Measurements from ENCODE around the gene KSR2.
"Not testable (repeated sequence)": the region's sequence is repeated elsewhere in the genome, so short reads cannot be mapped to it uniquely, and the experiment has no call there.

KSR2 gene

GRCh38 chr12:117743761-117744160 is 225.0 kb downstream of the KSR2 start:
- no peak for DNase-seq

DNA sequence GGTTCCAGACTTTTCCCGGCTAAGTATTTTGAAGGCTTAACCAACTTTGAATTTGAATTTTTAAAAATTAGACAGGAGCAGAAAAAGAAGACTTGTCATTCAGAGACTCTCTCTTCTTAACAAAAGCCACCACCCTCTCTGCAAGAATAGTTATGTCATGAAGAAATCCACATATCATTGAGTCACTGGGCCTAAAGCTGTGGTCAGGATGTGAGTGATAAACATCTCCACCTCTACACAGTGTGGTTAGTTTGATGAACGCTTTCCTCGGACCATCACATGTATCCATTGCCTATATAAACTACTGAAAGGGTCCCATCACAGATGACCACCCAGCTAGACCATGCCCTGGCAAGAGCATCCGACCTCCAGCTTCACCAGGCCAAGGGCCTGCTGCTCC is 226.1 kb downstream of the KSR2 start:
- DNase-seq = no peak

DNA sequence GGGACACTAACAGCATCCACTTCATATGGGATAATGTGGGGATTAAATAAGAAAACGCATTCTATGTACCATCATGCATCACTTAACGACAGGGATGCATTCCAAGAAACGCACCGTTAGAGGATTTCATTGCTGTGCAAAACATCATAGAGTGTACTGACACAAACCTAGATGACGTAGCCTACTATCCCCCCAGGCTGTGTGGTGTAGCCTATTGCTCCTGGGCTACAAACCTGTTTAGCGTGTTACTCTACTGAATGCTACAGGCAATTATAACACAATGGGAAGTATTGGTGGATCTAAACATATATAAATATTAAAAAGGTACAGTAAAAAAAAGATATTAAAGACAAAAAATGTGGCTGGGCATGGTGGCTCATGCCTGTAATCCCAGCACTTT is 230.6 kb downstream of the KSR2 start:
- DNase-seq = no peak

DNA sequence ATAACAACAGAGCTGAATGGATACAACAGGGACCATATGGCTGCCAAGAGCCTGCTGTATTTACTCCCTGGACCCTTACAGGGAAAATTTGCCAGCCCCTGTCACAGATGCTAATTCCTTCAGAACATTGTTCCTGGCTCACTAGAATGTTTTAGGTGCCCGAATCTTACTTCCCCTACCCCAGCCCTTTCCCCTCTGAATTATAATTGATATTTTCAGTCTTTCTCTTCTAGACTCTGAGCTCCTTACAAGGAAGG is 235.3 kb downstream of the KSR2 start:
- no peak for DNase-seq

GRCh38 chr12:117732761-117733548 is 235.8 kb downstream of the KSR2 start:
- DNase-seq = no peak

DNA sequence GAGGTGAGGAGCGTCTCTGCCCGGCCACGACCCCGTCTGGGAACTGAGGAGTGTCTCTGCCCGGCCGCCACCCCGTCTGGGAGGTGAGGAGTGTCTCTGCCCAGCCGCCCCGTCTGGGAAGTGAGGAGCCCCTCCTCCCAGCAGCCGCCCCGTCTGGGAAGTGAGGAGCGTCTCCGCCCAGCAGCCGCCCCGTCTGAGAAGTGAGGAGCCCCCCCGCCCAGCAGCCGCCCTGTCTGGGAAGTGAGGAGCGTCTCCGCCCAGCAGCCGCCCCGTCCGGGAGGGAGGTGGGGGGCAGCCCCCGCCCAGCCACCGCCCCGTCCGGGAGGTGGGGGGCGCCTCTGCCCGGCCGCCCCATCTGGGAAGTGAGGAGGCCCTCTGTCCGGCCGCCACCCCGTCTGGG is 237.7 kb downstream of the KSR2 start:
- not testable (repeated sequence) for DNase-seq

GRCh38 chr12:117727301-117727700 is 241.5 kb downstream of the KSR2 start:
- no peak for DNase-seq

GRCh38 chr12:117724543-117724942 is 244.2 kb downstream of the KSR2 start:
- no peak for DNase-seq

GRCh38 chr12:117718559-117718958 is 250.2 kb downstream of the KSR2 start:
- DNase-seq = no peak

GRCh38 chr12:117718141-117718540 is 250.6 kb downstream of the KSR2 start:
- DNase-seq = no peak

GRCh38 chr12:117714203-117714602 is 254.6 kb downstream of the KSR2 start:
- no peak for DNase-seq

GRCh38 chr12:117710121-117710520 is 258.7 kb downstream of the KSR2 start:
- no peak for DNase-seq

DNA sequence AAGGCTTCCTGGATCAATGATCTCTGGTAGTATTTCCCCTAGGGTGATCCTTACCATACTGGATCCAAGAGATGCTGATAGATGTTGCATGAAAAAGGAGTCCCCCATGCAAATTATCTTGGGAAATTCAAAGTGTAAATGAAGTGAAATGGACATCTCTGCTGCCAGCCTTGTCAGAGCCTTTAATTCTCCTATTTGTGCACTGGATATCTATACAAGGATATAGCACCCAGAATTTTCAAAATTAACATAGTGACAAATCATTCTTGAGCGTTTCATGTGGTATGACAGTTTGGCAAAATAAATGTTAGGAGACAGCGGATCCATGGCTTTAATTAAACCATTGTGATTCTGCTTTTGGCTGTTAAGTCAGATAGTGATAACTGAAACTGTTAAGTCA is 260.9 kb downstream of the KSR2 start:
- no peak for DNase-seq

DNA sequence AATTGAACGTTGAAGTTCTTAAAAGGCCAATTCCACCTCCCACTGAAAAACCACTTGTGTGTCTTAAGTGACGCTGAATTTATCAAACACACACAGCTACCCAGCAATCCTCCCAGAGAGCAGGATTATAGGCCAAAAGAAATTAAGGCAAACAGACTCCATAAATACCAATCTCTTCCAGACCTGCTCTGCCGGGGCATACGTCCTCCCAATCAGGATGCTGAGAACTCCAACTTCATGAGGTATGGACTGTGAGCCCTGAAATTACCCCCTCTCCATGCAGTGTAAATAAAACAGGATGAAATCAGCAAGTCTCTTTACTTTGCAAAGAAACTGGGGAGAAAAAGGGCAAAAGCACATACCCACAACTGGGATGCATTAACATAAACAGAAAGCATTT is 265.2 kb downstream of the KSR2 start:
- DNase-seq = no peak

DNA sequence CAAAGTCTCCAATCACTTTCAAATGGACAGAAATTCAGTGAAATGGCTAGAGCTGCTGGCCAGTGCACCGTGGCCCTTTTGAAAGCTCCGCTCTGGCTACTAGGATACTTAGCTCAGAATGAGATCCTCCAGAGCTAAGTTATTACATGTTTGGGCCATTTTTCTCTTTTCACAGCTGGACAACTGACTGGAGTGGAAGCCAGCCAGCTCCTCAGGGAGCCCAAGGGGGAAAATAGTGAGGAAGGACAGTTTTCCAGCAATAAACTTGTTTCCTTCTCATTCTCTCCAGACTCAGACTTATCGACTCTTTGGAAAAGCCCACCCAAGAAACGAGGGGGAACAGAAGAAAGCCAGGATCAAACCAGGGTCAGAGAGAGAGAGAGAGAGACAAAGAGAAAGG is 266.0 kb downstream of the KSR2 start:
- DNase-seq = no peak

- DNase-seq = no peak
Observed at GRCh38 chr12:117699575-117699974, 269.2 kb downstream of the KSR2 start.

GRCh38 chr12:117699118-117699517 is 269.7 kb downstream of the KSR2 start:
- DNase-seq = no peak

GRCh38 chr12:117695956-117696355 is 272.8 kb downstream of the KSR2 start:
- no peak for DNase-seq

GRCh38 chr12:117692512-117692911 is 276.3 kb downstream of the KSR2 start:
- DNase-seq = no peak

- DNase-seq = no peak
Observed at GRCh38 chr12:117689857-117690256, 278.9 kb downstream of the KSR2 start.

DNA sequence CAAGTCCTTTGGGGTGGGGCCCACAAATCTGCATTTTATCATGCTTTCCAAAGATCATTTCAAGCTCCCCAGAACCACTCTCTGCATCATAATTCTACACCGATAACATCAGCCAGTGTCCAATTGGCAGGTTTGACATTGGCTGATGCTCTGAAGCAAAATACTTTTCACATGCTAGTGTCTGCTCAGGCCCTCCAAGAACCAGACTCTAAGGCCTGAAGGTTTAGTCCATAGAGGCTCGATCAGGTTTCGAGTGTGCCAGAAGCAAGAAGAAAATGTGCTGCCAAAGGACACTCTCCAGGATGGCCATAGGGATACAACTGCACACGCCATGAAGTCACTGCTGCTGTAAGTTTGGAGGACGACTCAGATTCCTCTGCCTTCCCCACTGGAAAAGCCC is 280.3 kb downstream of the KSR2 start:
- no peak for DNase-seq

- no peak for DNase-seq
Observed at GRCh38 chr12:117686911-117687377, 281.8 kb downstream of the KSR2 start.

DNA sequence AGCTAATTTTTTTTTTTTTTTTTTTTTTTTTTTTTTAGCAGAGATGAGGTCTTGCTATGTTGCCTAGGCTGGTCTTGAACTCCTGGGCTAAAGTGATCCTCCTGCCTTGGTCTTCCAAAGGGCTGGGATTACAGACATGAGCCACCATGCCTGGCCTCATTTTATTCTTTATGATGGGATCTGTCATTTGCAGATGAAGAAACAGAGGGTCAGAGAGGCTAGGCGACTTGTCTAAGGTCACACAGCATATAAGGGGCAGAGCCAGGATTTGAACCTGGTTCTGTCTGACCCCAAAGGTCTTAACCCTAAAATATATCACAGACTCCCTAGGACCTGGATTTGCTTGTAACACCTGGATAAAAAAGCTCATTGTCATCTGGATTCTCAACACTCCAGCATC is 282.6 kb downstream of the KSR2 start:
- DNase-seq = no peak

DNA sequence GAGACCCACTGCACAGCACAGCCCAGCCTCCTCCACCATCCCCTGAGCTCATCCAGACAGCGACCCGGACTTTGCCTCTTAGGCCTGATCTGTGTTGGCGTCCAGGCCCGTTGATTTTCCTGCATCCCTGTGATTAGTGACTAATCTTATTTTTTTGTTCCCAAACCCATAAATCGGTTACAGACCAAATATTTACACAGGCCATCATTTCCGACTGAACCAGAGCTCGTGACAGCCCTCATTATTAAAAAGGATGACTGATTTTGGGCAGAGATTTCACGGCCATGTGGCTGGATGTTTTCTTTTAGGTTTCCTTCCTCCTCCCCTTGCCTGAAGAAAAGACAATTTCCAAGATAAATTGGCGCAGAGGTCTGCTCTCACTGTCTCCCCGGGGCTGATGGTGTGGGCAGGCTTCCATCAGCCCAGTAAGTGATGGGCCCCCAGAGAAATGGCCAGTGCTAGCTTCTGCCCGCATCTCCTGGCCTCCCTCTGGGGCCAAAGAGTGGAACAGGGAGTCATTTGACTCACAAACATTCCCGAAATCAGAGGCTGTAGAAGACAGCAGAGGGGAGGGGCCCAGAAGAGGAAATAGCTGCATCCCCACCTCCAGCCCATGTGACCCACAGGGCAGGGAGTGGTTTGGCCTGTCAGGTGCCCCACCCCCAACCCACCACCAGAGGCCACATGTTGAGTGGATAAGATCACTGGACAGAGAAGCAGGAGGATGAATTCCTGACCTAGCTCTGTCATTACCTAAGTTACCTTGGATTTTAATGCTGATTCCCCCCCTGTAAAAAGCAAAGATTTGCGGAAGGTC is 283.5 kb downstream of the KSR2 start:
- no peak for DNase-seq

- no peak for DNase-seq
Observed at GRCh38 chr12:117684471-117684870, 284.3 kb downstream of the KSR2 start.

Measured in activated CD4-positive, alpha-beta T cell treated with anti-CD3 and anti-CD28 coated beads, Interleukin-2, Interleukin-6, amounts not matched to agents 100 ng/mL and 50 ng/mL, durations not matched to agents 16 hours and 8 hours (primary cell).